Endodermal cell (in vitro differentiated cells): ENCODE results near the gene INTS3. TPM values are rescaled to one million over a fixed set of nuclear protein-coding genes. Genes with fewer than 3 reads are reported as not detected.

Experiments
- DNase-seq: peaks from one replicate; pipeline ENCODE4 v3.0.0-alpha.2; 2017
- H3K27ac ChIP-seq: 2 replicates; pipeline ENCODE4 v1.5.1; 2013; ENCODE audit warnings: mild to moderate bottlenecking, low read depth, low read length, moderate library complexity
- H3K27me3 ChIP-seq: 2 replicates; pipeline ENCODE4 v1.6.1; 2013; ENCODE audit warnings: mild to moderate bottlenecking, low read length, moderate library complexity; ENCODE audit not compliant: insufficient read depth, control insufficient read depth, poor library complexity, severe bottlenecking
- H3K36me3 ChIP-seq: 2 replicates; pipeline ENCODE4 v1.7.0; 2013; ENCODE audit warnings: mild to moderate bottlenecking, low read length, moderate library complexity; ENCODE audit not compliant: control insufficient read depth, insufficient read depth
- H3K4me1 ChIP-seq: one replicate; pipeline ENCODE4 v1.7.0; 2013; ENCODE audit warnings: low read length; ENCODE audit not compliant: control insufficient read depth, insufficient read depth
- H3K4me3 ChIP-seq: 2 replicates; pipeline ENCODE4 v1.5.1; 2013; ENCODE audit warnings: mild to moderate bottlenecking, low read length, moderate library complexity
- H3K9ac ChIP-seq: 2 replicates; pipeline ENCODE4 v1.6.1; 2013; ENCODE audit warnings: mild to moderate bottlenecking, low read length, moderate library complexity; ENCODE audit not compliant: poor library complexity, severe bottlenecking; ENCODE audit errors: extremely low read depth
- H3K9me3 ChIP-seq: 2 replicates; pipeline ENCODE4 v1.6.1; 2013; ENCODE audit warnings: mild to moderate bottlenecking, low read length, moderate library complexity; ENCODE audit not compliant: control insufficient read depth
- H3K27ac Mint-ChIP-seq: 2 replicates; pipeline ENCODE4 v1.8.0; 2020; ENCODE audit warnings: mixed read lengths
- H3K27me3 Mint-ChIP-seq: 2 replicates; pipeline ENCODE4 v1.8.0; 2021; ENCODE audit warnings: mild to moderate bottlenecking, mixed read lengths; ENCODE audit not compliant: insufficient read depth
- H3K36me3 Mint-ChIP-seq: 2 replicates; pipeline ENCODE4 v1.8.0; 2020; ENCODE audit warnings: low read depth, mixed read lengths
- H3K4me1 Mint-ChIP-seq: 2 replicates; pipeline ENCODE4 v1.8.0; 2020; ENCODE audit warnings: mixed read lengths
- H3K4me3 Mint-ChIP-seq: 2 replicates; pipeline ENCODE4 v1.8.0; 2020; ENCODE audit warnings: mild to moderate bottlenecking, moderate library complexity, mixed read lengths
- H3K9me3 Mint-ChIP-seq: 2 replicates; pipeline ENCODE4 v1.8.0; 2020; ENCODE audit warnings: mild to moderate bottlenecking, mixed read lengths
- WGBS, 2 experiments: methylation state at CpG; one replicate each; pipeline versions ENCODE4 v1.1.5 to v1.1.7; 2013; ENCODE audit warnings: missing lambda C conversion rate in 2 of 2, mixed read lengths in 1 of 2; ENCODE audit not compliant: insufficient coverage in 1 of 2, insufficient read length in 1 of 2; 5-methylcytosine and 5-hydroxymethylcytosine counted together
- total RNA-seq, 2 donors: library from RNA; stranded (reverse); fragmentation: NEBNext Ultra II Directional in 1 of 2; extraction: Animal tissue kit (Norgen Biotek cat#: 25700) in 1 of 2; gene quantifications; 2 replicates in 1 of 2; 3 replicates in 1 of 2; pipeline ENCODE4 v1.2.1, GENCODE V29; 2021
- TF ChIP-seq, protein P1 (sequence below): fragments of 200-600 bp; sonication (generic); conservative IDR thresholded peaks from 2 replicates; pipeline ENCODE4 v1.5.0; 2021; ENCODE audit warnings: antibody characterized with exemption, mild to moderate bottlenecking

INTS3 gene
- total RNA-seq, 2 donors from 2014 or later, result 94.4 to 117 TPM

DNA sequence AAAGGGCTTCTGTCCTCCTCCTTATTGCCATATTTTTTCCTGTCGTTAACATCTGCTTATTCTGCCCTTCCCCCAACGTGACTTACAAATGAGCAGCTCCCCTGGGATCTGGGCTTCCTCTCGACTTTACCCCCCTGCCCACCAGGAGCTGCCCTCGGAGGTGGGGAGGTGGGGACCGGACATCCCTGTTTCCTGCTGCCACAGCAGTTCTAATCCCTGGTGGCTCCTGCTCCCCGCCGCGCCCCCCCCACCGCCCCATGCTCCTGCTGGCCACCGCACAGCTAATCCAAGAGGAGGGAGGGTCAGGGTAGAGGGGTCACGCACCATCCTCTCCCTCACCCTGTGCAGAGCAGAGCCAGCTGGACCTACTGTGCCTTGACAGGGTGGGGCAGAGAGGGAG, 42.9 kb downstream of the INTS3 start:
- Histone ChIP-seq H3K4me1 (no peaks in the 10 kb centered on the region), H3K36me3 (peaks cover 82% of the 10 kb centered on the region), H3K27me3 (no peaks in the 10 kb centered on the region), H3K9me3 (no peaks in the 10 kb centered on the region), H3K27ac (no peak overlapping the region), H3K4me3 (no peak overlapping the region), H3K9ac (no peak overlapping the region)
- 20 to 84% methylated on average over 1 to 11 of the region's 11 CpGs for WGBS, 2 experiments
- TF ChIP-seq, protein P1, sequence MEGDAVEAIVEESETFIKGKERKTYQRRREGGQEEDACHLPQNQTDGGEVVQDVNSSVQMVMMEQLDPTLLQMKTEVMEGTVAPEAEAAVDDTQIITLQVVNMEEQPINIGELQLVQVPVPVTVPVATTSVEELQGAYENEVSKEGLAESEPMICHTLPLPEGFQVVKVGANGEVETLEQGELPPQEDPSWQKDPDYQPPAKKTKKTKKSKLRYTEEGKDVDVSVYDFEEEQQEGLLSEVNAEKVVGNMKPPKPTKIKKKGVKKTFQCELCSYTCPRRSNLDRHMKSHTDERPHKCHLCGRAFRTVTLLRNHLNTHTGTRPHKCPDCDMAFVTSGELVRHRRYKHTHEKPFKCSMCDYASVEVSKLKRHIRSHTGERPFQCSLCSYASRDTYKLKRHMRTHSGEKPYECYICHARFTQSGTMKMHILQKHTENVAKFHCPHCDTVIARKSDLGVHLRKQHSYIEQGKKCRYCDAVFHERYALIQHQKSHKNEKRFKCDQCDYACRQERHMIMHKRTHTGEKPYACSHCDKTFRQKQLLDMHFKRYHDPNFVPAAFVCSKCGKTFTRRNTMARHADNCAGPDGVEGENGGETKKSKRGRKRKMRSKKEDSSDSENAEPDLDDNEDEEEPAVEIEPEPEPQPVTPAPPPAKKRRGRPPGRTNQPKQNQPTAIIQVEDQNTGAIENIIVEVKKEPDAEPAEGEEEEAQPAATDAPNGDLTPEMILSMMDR, result no peak
- peaks cover 67% of the 10 kb centered on the region for H3K36me3 Mint-ChIP-seq
- no peak overlapping the region for H3K4me3 Mint-ChIP-seq
- H3K27me3 Mint-ChIP-seq, result no peaks in the 10 kb centered on the region
- H3K4me1 Mint-ChIP-seq, result peaks cover 6% of the 10 kb centered on the region
- no peak overlapping the region for H3K27ac Mint-ChIP-seq
- no peaks in the 10 kb centered on the region for H3K9me3 Mint-ChIP-seq
- no peak for DNase-seq

DNA sequence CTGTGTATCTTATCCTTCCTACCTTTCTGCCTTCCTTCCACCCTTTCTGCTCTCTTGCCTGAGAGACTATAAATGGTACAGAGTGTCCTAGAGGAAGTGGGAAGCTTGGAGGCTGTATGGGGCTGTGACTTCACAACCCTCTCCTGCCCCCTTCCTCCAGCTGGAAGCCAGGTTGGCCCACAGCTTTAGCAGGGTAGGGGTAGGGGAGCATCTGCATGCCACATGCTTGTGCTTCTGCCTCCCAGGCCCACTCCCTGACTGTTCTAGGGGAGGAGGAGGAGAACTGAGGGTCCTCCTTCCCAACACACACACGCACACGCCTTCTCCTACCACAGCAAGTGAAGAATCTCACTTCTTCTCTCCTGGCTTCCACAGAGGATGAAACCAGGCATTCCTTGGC, 43.4 kb downstream of the INTS3 start:
- Mint-ChIP-seq H3K27me3 (no peaks in the 10 kb centered on the region), H3K27ac (no peak overlapping the region), H3K36me3 (peaks cover 62% of the 10 kb centered on the region), H3K4me1 (peaks cover 6% of the 10 kb centered on the region), H3K4me3 (no peak overlapping the region), H3K9me3 (no peaks in the 10 kb centered on the region)
- Histone ChIP-seq H3K4me1 (no peaks in the 10 kb centered on the region), H3K4me3 (no peak overlapping the region), H3K9ac (no peak overlapping the region), H3K36me3 (peaks cover 78% of the 10 kb centered on the region), H3K27ac (no peak overlapping the region), H3K27me3 (no peaks in the 10 kb centered on the region), H3K9me3 (no peaks in the 10 kb centered on the region)
- WGBS, 2 experiments, result no CpG with 5 or more reads among the region's 2 CpGs
- no peak for DNase-seq
- TF ChIP-seq, protein P1, result no peak

GRCh38 chr1:153771841-153772593, 44.2 kb downstream of the INTS3 start:
- WGBS, 2 experiments, result 83 to 84% methylated on average over 14 to 21 of the region's 21 CpGs
- H3K4me3 ChIP-seq, result no peak overlapping the region
- DNase-seq, result peak; percentile 89
- H3K4me1 ChIP-seq, result peaks cover 2% of the 10 kb centered on the region
- Mint-ChIP-seq H3K27ac (no peak overlapping the region), H3K4me1 (peaks cover 12% of the 10 kb centered on the region), H3K27me3 (no peaks in the 10 kb centered on the region), H3K9me3 (no peaks in the 10 kb centered on the region), H3K4me3 (no peak overlapping the region), H3K36me3 (peaks cover 56% of the 10 kb centered on the region)
- H3K9ac ChIP-seq, result no peak overlapping the region
- H3K27me3 ChIP-seq, result no peaks in the 10 kb centered on the region
- H3K27ac ChIP-seq, result no peak overlapping the region
- peaks cover 74% of the 10 kb centered on the region for H3K36me3 ChIP-seq
- TF ChIP-seq, protein P1, result peak; percentile 76
- H3K9me3 ChIP-seq, result no peaks in the 10 kb centered on the region
